Upper lobe of left lung (tissue), 4 donors: ENCODE results near the gene SULF2.

ENCODE experiments used
- CTCF ChIP-seq, 6 experiments: fragments of 450-650 bp in 4 of 6; fragments of 200-600 bp in 2 of 6; sonication (generic) in 2 of 6; IDR thresholded peaks; one replicate each; pipeline ENCODE4 v1.5.1; 2016 to 2019; ENCODE audit warnings: antibody characterized with exemption in 6 of 6
- POLR2A ChIP-seq, 4 donors: fragments of 450-650 bp; IDR thresholded peaks; one replicate each; pipeline ENCODE4 v1.5.1; 2016 to 2017; ENCODE audit warnings: antibody characterized with exemption in 4 of 4, mild to moderate bottlenecking in 2 of 4

- TF ChIP-seq CTCF (IDR thresholded peaks at IDR 0.05), result no peak
- TF ChIP-seq POLR2A (IDR thresholded peaks at IDR 0.05), result no peak
Measured at GRCh38 chr20:47775039-47775438, 10.2 kb downstream of the SULF2 start.
